H9 (cell line): ENCODE measurements around the gene IGF2BP3. TPM values are rescaled to one million over a fixed set of nuclear protein-coding genes. Genes with fewer than 3 reads are reported as not detected.

Experiments
- DNase-seq: peaks from one replicate; pipeline ENCODE4 v3.0.0-alpha.2; 2017
- H2AFZ ChIP-seq: one replicate; pipeline ENCODE4 v1.6.1; 2013; ENCODE audit warnings: mild to moderate bottlenecking, low read length, control low read depth, moderate library complexity
- H2AK5ac ChIP-seq: 2 replicates; pipeline ENCODE4 v1.6.1; 2013; ENCODE audit warnings: low read length, control low read depth, mixed read lengths; ENCODE audit not compliant: insufficient read length
- H2BK120ac ChIP-seq: one replicate; pipeline ENCODE4 v1.6.1; 2013; ENCODE audit warnings: low read depth, mild to moderate bottlenecking, low read length, control low read depth, inconsistent platforms; ENCODE audit not compliant: poor library complexity, severe bottlenecking
- H2BK12ac ChIP-seq: 2 replicates; pipeline ENCODE4 v1.6.1; 2013; ENCODE audit warnings: low read length, control low read depth, mixed read lengths, low read depth; ENCODE audit not compliant: insufficient read length
- H2BK15ac ChIP-seq: 2 replicates; pipeline ENCODE4 v1.6.1; 2013; ENCODE audit warnings: low read depth, low read length, control low read depth
- H2BK20ac ChIP-seq: one replicate; pipeline ENCODE4 v1.6.1; 2013; ENCODE audit warnings: low read depth, mild to moderate bottlenecking, low read length, control low read depth, inconsistent platforms; ENCODE audit not compliant: poor library complexity, severe bottlenecking
- H2BK5ac ChIP-seq: 2 replicates; pipeline ENCODE4 v1.6.1; 2013; ENCODE audit warnings: low read length, control low read depth, mixed read lengths; ENCODE audit not compliant: insufficient read length
- H3K14ac ChIP-seq: 2 replicates; pipeline ENCODE4 v1.6.1; 2013; ENCODE audit warnings: low read length, control low read depth; ENCODE audit not compliant: insufficient read depth
- H3K18ac ChIP-seq: 2 replicates; pipeline ENCODE4 v1.6.1; 2013; ENCODE audit warnings: low read depth, mild to moderate bottlenecking, mixed read lengths, low read length, control low read depth; ENCODE audit not compliant: insufficient read length
- H3K23ac ChIP-seq: 2 replicates; pipeline ENCODE4 v1.6.1; 2013; ENCODE audit warnings: low read length, control low read depth, mixed read lengths, low read depth; ENCODE audit not compliant: insufficient read length
- H3K23me2 ChIP-seq: 2 replicates; pipeline ENCODE4 v1.6.1; 2013; ENCODE audit warnings: low read depth, mild to moderate bottlenecking, mixed read lengths, low read length, control low read depth; ENCODE audit not compliant: insufficient read length, poor library complexity, severe bottlenecking
- H3K27ac ChIP-seq: 2 replicates; pipeline ENCODE4 v1.5.1; 2013; ENCODE audit warnings: low read length, control low read depth, mixed read lengths, low read depth; ENCODE audit not compliant: insufficient read length
- H3K27me3 ChIP-seq: 2 replicates; pipeline ENCODE4 v1.6.1; 2013; ENCODE audit warnings: low read length, control low read depth, inconsistent platforms; ENCODE audit not compliant: insufficient read depth
- H3K4ac ChIP-seq: 2 replicates; pipeline ENCODE4 v1.6.1; 2013; ENCODE audit warnings: low read depth, mild to moderate bottlenecking, control low read depth, inconsistent platforms, low read length, moderate library complexity
- H3K4me1 ChIP-seq: 2 replicates; pipeline ENCODE4 v1.6.1; 2013; ENCODE audit warnings: low read length, control low read depth, inconsistent platforms; ENCODE audit not compliant: insufficient read depth
- H3K4me2 ChIP-seq: 2 replicates; pipeline ENCODE4 v1.6.1; 2013; ENCODE audit warnings: low read length, control low read depth, mixed read lengths; ENCODE audit not compliant: insufficient read length, insufficient read depth
- H3K56ac ChIP-seq: 2 replicates; pipeline ENCODE4 v1.6.1; 2013; ENCODE audit warnings: low read depth, mild to moderate bottlenecking, mixed read lengths, low read length, control low read depth; ENCODE audit not compliant: insufficient read length
- H3K79me1 ChIP-seq: 2 replicates; pipeline ENCODE4 v1.6.1; 2013; ENCODE audit warnings: low read depth, mild to moderate bottlenecking, moderate library complexity, low read length, control low read depth, inconsistent platforms; ENCODE audit not compliant: insufficient read depth, poor library complexity, severe bottlenecking
- H3K79me2 ChIP-seq: 2 replicates; pipeline ENCODE4 v1.6.1; 2013; ENCODE audit warnings: low read length, control low read depth, inconsistent platforms; ENCODE audit not compliant: insufficient read depth
- H3K9ac ChIP-seq: 2 replicates; pipeline ENCODE4 v1.6.1; 2013; ENCODE audit warnings: low read length, control low read depth, mixed read lengths; ENCODE audit not compliant: insufficient read length; ENCODE audit errors: extremely low read depth
- H3K9me3 ChIP-seq: one replicate; pipeline ENCODE4 v1.6.1; 2013; ENCODE audit warnings: low read depth, low read length, inconsistent platforms; ENCODE audit not compliant: control insufficient read depth
- H3T11ph ChIP-seq: one replicate; pipeline ENCODE4 v1.6.1; 2013; ENCODE audit warnings: mild to moderate bottlenecking, low read length, control low read depth, inconsistent platforms
- H4K20me1 ChIP-seq: one replicate; pipeline ENCODE4 v1.6.1; 2013; ENCODE audit not compliant: control insufficient read depth, insufficient read length, insufficient read depth
- H4K5ac ChIP-seq: 2 replicates; pipeline ENCODE4 v1.6.1; 2013; ENCODE audit warnings: low read depth, mild to moderate bottlenecking, mixed read lengths, low read length, control low read depth; ENCODE audit not compliant: insufficient read length
- H4K8ac ChIP-seq: replicated peaks from 2 replicates; pipeline ENCODE4 v1.6.1; 2013; ENCODE audit warnings: low read length, control low read depth, mixed read lengths, low read depth; ENCODE audit not compliant: insufficient read length
- H4K91ac ChIP-seq: 2 replicates; pipeline ENCODE4 v1.6.1; 2013; ENCODE audit warnings: low read depth, mild to moderate bottlenecking, moderate library complexity, mixed read lengths, low read length, control low read depth; ENCODE audit not compliant: insufficient read length
- H3K27ac Mint-ChIP-seq, 3 experiments: 2 replicates in 2 of 3; 3 replicates in 1 of 3; pipeline ENCODE4 v1.8.0; 2020 to 2021; ENCODE audit warnings: mixed read lengths in 3 of 3, mild to moderate bottlenecking in 1 of 3, moderate library complexity in 1 of 3
- H3K27me3 Mint-ChIP-seq: 2 replicates; pipeline ENCODE4 v1.8.0; 2021; ENCODE audit warnings: low read depth, mild to moderate bottlenecking, moderate library complexity, mixed read lengths
- H3K36me3 Mint-ChIP-seq, 3 experiments: 2 replicates in 2 of 3; 3 replicates in 1 of 3; pipeline ENCODE4 v1.8.0; 2020 to 2021; ENCODE audit warnings: low read depth in 3 of 3, mixed read lengths in 3 of 3; ENCODE audit not compliant: insufficient read depth in 1 of 3
- H3K4me1 Mint-ChIP-seq, 2 experiments: 2 replicates each; pipeline ENCODE4 v1.8.0; 2020; ENCODE audit warnings: mixed read lengths in 2 of 2
- H3K4me3 Mint-ChIP-seq, 2 experiments: 2 replicates in 1 of 2; 3 replicates in 1 of 2; pipeline ENCODE4 v1.8.0; 2020 to 2021; ENCODE audit warnings: mild to moderate bottlenecking in 2 of 2, mixed read lengths in 2 of 2, moderate library complexity in 1 of 2
- H3K9me3 Mint-ChIP-seq, 2 experiments: 2 replicates in 1 of 2; 3 replicates in 1 of 2; pipeline ENCODE4 v1.8.0; 2020; ENCODE audit warnings: mild to moderate bottlenecking in 2 of 2, mixed read lengths in 2 of 2, moderate library complexity in 1 of 2
- total RNA-seq: library from RNA; stranded (reverse); gene quantifications from 2 replicates; pipeline ENCODE4 v1.2.1, GENCODE V29; 2021
- TF ChIP-seq, protein P1 (sequence below): fragments of 200-600 bp; sonication (generic); conservative IDR thresholded peaks from 3 replicates; pipeline ENCODE4 v1.8.0; 2021; ENCODE audit warnings: antibody characterized with exemption, mild to moderate bottlenecking

IGF2BP3 gene
- total RNA-seq, 1 experiment from 2014 or later, result 197 TPM

- no peak for DNase-seq
- H3K27ac ChIP-seq, result no peak overlapping the region
Observed at GRCh38 chr7:23295401-23295697, 174.9 kb downstream of the IGF2BP3 start.

More at GRCh38 chr7:23295401-23295697, 174.9 kb downstream of the IGF2BP3 start:
- Histone ChIP-seq H3K56ac (no peak overlapping the region), H3K4me2 (no peak overlapping the region), H3K23ac (no peak overlapping the region), H3K79me1 (no peaks in the 10 kb centered on the region), H2BK5ac (no peak overlapping the region), H3T11ph (no peak overlapping the region), H3K4ac (no peak overlapping the region), H2AFZ (no peak overlapping the region), H3K14ac (no peak overlapping the region), H3K79me2 (peaks cover 8% of the 10 kb centered on the region; the same call in 1 of the 2 replicates), H2AK5ac (no peak overlapping the region), H3K9me3 (no peaks in the 10 kb centered on the region), H2BK15ac (no peak overlapping the region), H4K8ac (no peak overlapping the region), H3K18ac (no peak overlapping the region), H3K23me2 (peaks cover 8% of the 10 kb centered on the region), H3K9ac (no peak overlapping the region), H3K4me1 (peaks cover 2% of the 10 kb centered on the region; the same call in 1 of the 2 replicates), H4K5ac (no peak overlapping the region), H4K20me1 (no peaks in the 10 kb centered on the region), H3K27me3 (no peaks in the 10 kb centered on the region), H4K91ac (no peak overlapping the region), H2BK120ac (no peak overlapping the region), H2BK20ac (no peak overlapping the region), H2BK12ac (no peak overlapping the region)
- no peak overlapping the region for H3K27ac Mint-ChIP-seq
- H3K4me1 Mint-ChIP-seq, result peaks cover 25 to 29% of the 10 kb centered on the region in 2 experiments
- H3K4me3 Mint-ChIP-seq, result no peak overlapping the region
- H3K27me3 Mint-ChIP-seq, result peaks cover 22% of the 10 kb centered on the region
- TF ChIP-seq, protein P1, sequence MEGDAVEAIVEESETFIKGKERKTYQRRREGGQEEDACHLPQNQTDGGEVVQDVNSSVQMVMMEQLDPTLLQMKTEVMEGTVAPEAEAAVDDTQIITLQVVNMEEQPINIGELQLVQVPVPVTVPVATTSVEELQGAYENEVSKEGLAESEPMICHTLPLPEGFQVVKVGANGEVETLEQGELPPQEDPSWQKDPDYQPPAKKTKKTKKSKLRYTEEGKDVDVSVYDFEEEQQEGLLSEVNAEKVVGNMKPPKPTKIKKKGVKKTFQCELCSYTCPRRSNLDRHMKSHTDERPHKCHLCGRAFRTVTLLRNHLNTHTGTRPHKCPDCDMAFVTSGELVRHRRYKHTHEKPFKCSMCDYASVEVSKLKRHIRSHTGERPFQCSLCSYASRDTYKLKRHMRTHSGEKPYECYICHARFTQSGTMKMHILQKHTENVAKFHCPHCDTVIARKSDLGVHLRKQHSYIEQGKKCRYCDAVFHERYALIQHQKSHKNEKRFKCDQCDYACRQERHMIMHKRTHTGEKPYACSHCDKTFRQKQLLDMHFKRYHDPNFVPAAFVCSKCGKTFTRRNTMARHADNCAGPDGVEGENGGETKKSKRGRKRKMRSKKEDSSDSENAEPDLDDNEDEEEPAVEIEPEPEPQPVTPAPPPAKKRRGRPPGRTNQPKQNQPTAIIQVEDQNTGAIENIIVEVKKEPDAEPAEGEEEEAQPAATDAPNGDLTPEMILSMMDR, result no peak
- no peaks in the 10 kb centered on the region for H3K36me3 Mint-ChIP-seq
- no peaks in the 10 kb centered on the region for H3K9me3 Mint-ChIP-seq
